Ishikawa (cell line): ENCODE measurements around the gene C5orf34.

Experiments used
- CEBPB ChIP-seq: IDR thresholded peaks from 2 replicates; pipeline ENCODE4 v1.6.1; 2012
- CREB1 ChIP-seq: IDR thresholded peaks from 2 replicates; pipeline ENCODE4 v1.6.1; 2012; ENCODE audit warnings: low read depth
- EGR1 ChIP-seq: IDR thresholded peaks from 2 replicates; pipeline ENCODE4 v1.6.1; 2012
- EP300 ChIP-seq: IDR thresholded peaks from 2 replicates; pipeline ENCODE4 v1.6.1; 2012; ENCODE audit warnings: borderline replicate concordance
- FOXM1 ChIP-seq: IDR thresholded peaks from 2 replicates; pipeline ENCODE4 v1.6.1; 2012; ENCODE audit warnings: low read depth, borderline replicate concordance
- NFIC ChIP-seq: IDR thresholded peaks from 2 replicates; pipeline ENCODE4 v1.6.1; 2012
- RAD21 ChIP-seq: IDR thresholded peaks from 2 replicates; pipeline ENCODE4 v1.6.1; 2012; ENCODE audit warnings: low read depth
- TAF1 ChIP-seq: IDR thresholded peaks from 2 replicates; pipeline ENCODE4 v1.6.1; 2012; ENCODE audit warnings: low read depth, mild to moderate bottlenecking
- TCF12 ChIP-seq: IDR thresholded peaks from 2 replicates; pipeline ENCODE4 v1.6.1; 2012; ENCODE audit warnings: low read depth
- TEAD4 ChIP-seq: IDR thresholded peaks from 2 replicates; pipeline ENCODE4 v1.6.1; 2012
- YY1 ChIP-seq: IDR thresholded peaks from 2 replicates; pipeline ENCODE4 v1.6.1; 2012; ENCODE audit warnings: low read depth
- ZBTB7A ChIP-seq: IDR thresholded peaks from 2 replicates; pipeline ENCODE4 v1.6.1; 2012; ENCODE audit warnings: low read depth
- TF ChIP-seq, protein P1 (sequence below): IDR thresholded peaks from 2 replicates; pipeline ENCODE4 v1.6.1; 2012
- TF ChIP-seq, protein P2 (sequence below): IDR thresholded peaks from 2 replicates; pipeline ENCODE4 v1.6.1; 2012; ENCODE audit warnings: low read depth, mild to moderate bottlenecking
- TF ChIP-seq, protein P3 (sequence below): IDR thresholded peaks from 2 replicates; pipeline ENCODE4 v1.6.1; 2012

C5orf34 gene

DNA sequence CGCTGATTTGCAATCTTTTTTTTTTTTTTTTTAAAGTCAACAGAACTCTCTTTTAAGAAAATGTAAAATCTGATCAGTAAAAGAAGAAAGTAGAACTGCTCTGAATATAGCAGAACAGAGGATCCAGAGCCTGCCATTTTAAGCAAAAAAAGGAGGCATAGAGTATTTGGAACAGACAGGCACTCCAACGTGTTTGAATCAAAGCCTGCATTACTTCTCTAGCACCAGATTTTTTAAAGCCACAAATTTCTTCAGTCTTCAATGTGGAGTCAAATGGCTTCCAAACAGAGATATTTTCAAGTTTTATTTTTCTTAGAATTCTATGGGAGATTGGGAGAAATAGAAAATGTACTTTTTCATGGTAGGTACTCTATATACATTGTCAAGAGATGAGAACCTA, 36.8 kb upstream of the C5orf34 start:
- TF ChIP-seq EP300 (no peak), TAF1 (no peak), YY1 (no peak), RAD21 (no peak), EGR1 (no peak), TEAD4 (no peak), FOXM1 (no peak), TCF12 (no peak), ZBTB7A (no peak), CEBPB (no peak), CREB1 (no peak)
- TF ChIP-seq, protein P1, sequence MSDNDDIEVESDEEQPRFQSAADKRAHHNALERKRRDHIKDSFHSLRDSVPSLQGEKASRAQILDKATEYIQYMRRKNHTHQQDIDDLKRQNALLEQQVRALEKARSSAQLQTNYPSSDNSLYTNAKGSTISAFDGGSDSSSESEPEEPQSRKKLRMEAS, result no peak
- TF ChIP-seq, protein P2, sequence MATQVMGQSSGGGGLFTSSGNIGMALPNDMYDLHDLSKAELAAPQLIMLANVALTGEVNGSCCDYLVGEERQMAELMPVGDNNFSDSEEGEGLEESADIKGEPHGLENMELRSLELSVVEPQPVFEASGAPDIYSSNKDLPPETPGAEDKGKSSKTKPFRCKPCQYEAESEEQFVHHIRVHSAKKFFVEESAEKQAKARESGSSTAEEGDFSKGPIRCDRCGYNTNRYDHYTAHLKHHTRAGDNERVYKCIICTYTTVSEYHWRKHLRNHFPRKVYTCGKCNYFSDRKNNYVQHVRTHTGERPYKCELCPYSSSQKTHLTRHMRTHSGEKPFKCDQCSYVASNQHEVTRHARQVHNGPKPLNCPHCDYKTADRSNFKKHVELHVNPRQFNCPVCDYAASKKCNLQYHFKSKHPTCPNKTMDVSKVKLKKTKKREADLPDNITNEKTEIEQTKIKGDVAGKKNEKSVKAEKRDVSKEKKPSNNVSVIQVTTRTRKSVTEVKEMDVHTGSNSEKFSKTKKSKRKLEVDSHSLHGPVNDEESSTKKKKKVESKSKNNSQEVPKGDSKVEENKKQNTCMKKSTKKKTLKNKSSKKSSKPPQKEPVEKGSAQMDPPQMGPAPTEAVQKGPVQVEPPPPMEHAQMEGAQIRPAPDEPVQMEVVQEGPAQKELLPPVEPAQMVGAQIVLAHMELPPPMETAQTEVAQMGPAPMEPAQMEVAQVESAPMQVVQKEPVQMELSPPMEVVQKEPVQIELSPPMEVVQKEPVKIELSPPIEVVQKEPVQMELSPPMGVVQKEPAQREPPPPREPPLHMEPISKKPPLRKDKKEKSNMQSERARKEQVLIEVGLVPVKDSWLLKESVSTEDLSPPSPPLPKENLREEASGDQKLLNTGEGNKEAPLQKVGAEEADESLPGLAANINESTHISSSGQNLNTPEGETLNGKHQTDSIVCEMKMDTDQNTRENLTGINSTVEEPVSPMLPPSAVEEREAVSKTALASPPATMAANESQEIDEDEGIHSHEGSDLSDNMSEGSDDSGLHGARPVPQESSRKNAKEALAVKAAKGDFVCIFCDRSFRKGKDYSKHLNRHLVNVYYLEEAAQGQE, result no peak
- TF ChIP-seq, protein P3, sequence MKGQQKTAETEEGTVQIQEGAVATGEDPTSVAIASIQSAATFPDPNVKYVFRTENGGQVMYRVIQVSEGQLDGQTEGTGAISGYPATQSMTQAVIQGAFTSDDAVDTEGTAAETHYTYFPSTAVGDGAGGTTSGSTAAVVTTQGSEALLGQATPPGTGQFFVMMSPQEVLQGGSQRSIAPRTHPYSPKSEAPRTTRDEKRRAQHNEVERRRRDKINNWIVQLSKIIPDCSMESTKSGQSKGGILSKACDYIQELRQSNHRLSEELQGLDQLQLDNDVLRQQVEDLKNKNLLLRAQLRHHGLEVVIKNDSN, result no peak

DNA sequence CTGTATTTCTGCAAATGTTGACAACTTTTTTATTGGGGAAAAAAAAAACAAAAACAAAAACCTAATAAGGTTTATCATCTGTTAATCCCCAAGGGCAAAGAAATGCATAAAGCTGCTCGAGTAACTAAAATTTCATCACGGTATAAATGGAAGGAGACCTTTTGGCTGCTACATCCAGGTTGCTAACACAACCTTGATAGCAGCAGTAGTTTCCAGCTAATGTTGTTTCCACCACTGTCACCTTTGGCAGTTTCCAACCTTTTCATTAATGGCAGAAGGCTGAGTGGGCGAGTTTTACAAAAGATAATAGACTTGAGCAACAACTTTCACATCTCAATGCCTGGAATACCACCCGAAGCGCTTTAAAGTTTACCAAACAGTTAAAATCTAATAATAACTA, 33.4 kb upstream of the C5orf34 start:
- TF ChIP-seq, protein P3, result no peak
- TF ChIP-seq NFIC (no peak), FOXM1 (no peak), TEAD4 (no peak), CREB1 (no peak), YY1 (no peak), EGR1 (no peak), EP300 (no peak), CEBPB (no peak), RAD21 (no peak), TAF1 (no peak)
- TF ChIP-seq, protein P2, result no peak
- TF ChIP-seq, protein P1, result no peak

DNA sequence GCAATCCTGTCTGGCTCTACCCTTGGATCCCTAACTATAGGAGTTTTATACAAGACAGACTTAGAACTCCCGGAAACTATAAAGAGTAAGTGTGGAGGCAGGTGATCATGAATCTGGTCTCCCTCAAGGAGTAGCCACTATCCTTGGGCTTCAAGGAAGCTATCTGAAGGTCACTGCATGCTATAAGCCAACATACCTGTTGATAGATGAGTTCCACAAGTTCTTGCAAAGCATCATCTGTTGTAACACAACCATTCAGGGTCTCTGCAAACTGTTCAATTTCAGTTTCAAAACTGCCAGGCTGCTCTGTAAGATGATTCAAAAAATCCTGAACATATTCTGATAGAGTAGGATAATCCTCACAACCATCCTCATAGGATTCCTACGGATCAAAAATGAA, 32.6 kb upstream of the C5orf34 start:
- no peak for TF ChIP-seq ZBTB7A
- no peak for TF ChIP-seq YY1
- TF ChIP-seq TEAD4, result no peak
- TF ChIP-seq CEBPB, result no peak
- TF ChIP-seq EP300, result no peak
- TF ChIP-seq, protein P1, result no peak
- TF ChIP-seq TAF1, result no peak
- TF ChIP-seq EGR1, result no peak
- TF ChIP-seq, protein P3, result no peak
- TF ChIP-seq, protein P2, result no peak
- TF ChIP-seq FOXM1, result no peak
- no peak for TF ChIP-seq RAD21
- no peak for TF ChIP-seq TCF12
- no peak for TF ChIP-seq NFIC

DNA sequence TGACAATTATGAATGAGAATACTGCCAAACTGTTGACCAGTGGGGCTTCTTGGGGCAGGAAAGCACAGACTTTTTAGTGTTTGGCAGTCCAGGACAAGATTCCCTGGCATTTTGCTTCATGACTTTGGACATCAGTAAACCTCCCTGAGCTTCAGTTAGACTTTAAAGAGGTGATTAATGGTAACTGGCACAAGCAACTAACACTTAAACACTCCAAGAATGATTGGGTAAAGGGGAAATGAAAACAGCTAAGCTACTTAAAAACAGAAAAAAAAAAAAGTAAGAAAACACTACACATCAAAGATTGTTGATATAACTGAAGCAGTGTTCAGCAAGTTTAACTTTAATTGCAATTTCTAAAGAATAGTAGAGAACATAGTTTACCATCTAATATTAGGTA, 28.5 kb upstream of the C5orf34 start:
- TF ChIP-seq NFIC, result no peak
- no peak for TF ChIP-seq TCF12
- TF ChIP-seq ZBTB7A, result no peak
- no peak for TF ChIP-seq TAF1
- no peak for TF ChIP-seq FOXM1
- no peak for TF ChIP-seq CEBPB
- TF ChIP-seq, protein P2, result no peak
- no peak for TF ChIP-seq TEAD4
- TF ChIP-seq RAD21, result no peak
